ENCODE measurements around the gene CBLN3.

CBLN3 gene

GRCh38 chr14:24379907-24380730, 49.3 kb downstream of the CBLN3 start:
- DNase-seq (ENCODE audit: low read depth): no peak
- H3K4me3 ChIP-seq (ENCODE audit: control insufficient read depth, low read depth, low read length): no peak overlapping the region
- TF ChIP-seq CTCF (IDR thresholded peaks at IDR 0.05; ENCODE audit: control insufficient read depth, insufficient read depth, low read depth, low read length, missing control alignments): no peak

- no peak for DNase-seq (ENCODE audit: low read depth)
- no peak overlapping the region for H3K4me3 ChIP-seq (ENCODE audit: control insufficient read depth, low read depth, low read length)
- TF ChIP-seq CTCF (IDR thresholded peaks at IDR 0.05; ENCODE audit: control insufficient read depth, insufficient read depth, low read depth, low read length, missing control alignments): no peak
Measured at GRCh38 chr14:24378981-24379906, 50.2 kb downstream of the CBLN3 start.

GRCh38 chr14:24378327-24378726, 51.1 kb downstream of the CBLN3 start:
- no peak overlapping the region for H3K4me3 ChIP-seq (ENCODE audit: control insufficient read depth, low read depth, low read length)
- TF ChIP-seq CTCF (IDR thresholded peaks at IDR 0.05; ENCODE audit: control insufficient read depth, insufficient read depth, low read depth, low read length, missing control alignments): no peak
- DNase-seq (ENCODE audit: low read depth): no peak

- no peak overlapping the region for H3K4me3 ChIP-seq (ENCODE audit: control insufficient read depth, low read depth, low read length)
- TF ChIP-seq CTCF (IDR thresholded peaks at IDR 0.05; ENCODE audit: control insufficient read depth, insufficient read depth, low read depth, low read length, missing control alignments): no peak
- no peak for DNase-seq (ENCODE audit: low read depth)
Measured at GRCh38 chr14:24377657-24378056, 51.8 kb downstream of the CBLN3 start.

- no peak for TF ChIP-seq CTCF (IDR thresholded peaks at IDR 0.05; ENCODE audit: control insufficient read depth, insufficient read depth, low read depth, low read length, missing control alignments)
- no peak overlapping the region for H3K4me3 ChIP-seq (ENCODE audit: control insufficient read depth, low read depth, low read length)
- DNase-seq (ENCODE audit: low read depth): no peak
Measured at GRCh38 chr14:24377126-24377525, 52.3 kb downstream of the CBLN3 start.

All from AG09309 (cell line).